Peyer's patch (tissue), 4 donors: ENCODE results near the gene HADHB. TPM values are rescaled to one million over a fixed set of nuclear protein-coding genes. Genes with fewer than 3 reads are reported as not detected.

Source experiments
- DNase-seq, 3 donors: peaks; one replicate each; pipeline ENCODE4 v3.0.0-alpha.2; 2017 to 2019
- H3K27ac ChIP-seq, 4 donors: fragments of 200-600 bp; sonication (generic); one replicate each; pipeline ENCODE4 v1.5.1; 2016 to 2019
- H3K27me3 ChIP-seq, 2 donors: fragments of 200-600 bp; sonication (generic); one replicate each; pipeline ENCODE4 v1.5.1; 2019
- H3K36me3 ChIP-seq, 3 donors: fragments of 200-600 bp; sonication (generic); one replicate each; pipeline ENCODE4 v1.5.1; 2016 to 2019
- H3K4me1 ChIP-seq, 4 donors: fragments of 200-600 bp; sonication (generic); one replicate each; pipeline ENCODE4 v1.5.1; 2016 to 2019
- H3K4me3 ChIP-seq, 4 donors: fragments of 200-600 bp; sonication (generic); 1 replicate in 3 of 4; 2 replicates in 1 of 4; pipeline ENCODE4 v1.5.1; 2016 to 2019; ENCODE audit warnings: mild to moderate bottlenecking in 1 of 4
- H3K9me3 ChIP-seq, 4 donors: fragments of 200-600 bp; sonication (generic); one replicate each; pipeline ENCODE4 v1.5.1; 2016 to 2019; ENCODE audit warnings: mild to moderate bottlenecking in 1 of 4
- POLR2A ChIP-seq, 2 donors: fragments of 450-650 bp; IDR thresholded peaks; one replicate each; pipeline ENCODE4 v1.5.1; 2017; ENCODE audit warnings: antibody characterized with exemption in 2 of 2, mild to moderate bottlenecking in 2 of 2, moderate library complexity in 2 of 2
- total RNA-seq, 4 donors: library from RNA; depleted of rRNA; stranded (reverse); fragments of >200 nt; gene quantifications; one replicate each; pipeline ENCODE4 v1.1.0, GENCODE V29; 2016
- TF ChIP-seq, protein P1 (sequence below), 6 experiments: fragments of 450-650 bp in 4 of 6; fragments of 200-600 bp in 2 of 6; sonication (generic) in 1 of 6; IDR thresholded peaks; one replicate each; pipeline ENCODE4 v1.5.1; 2017 to 2019; ENCODE audit warnings: antibody characterized with exemption in 6 of 6, mild to moderate bottlenecking in 3 of 6, moderate library complexity in 1 of 6

Gene HADHB
- total RNA-seq, 4 donors from 2014 or later: 120 to 413 (median 251) TPM

- no peak overlapping the region for H3K4me3 ChIP-seq
- TF ChIP-seq, protein P1, sequence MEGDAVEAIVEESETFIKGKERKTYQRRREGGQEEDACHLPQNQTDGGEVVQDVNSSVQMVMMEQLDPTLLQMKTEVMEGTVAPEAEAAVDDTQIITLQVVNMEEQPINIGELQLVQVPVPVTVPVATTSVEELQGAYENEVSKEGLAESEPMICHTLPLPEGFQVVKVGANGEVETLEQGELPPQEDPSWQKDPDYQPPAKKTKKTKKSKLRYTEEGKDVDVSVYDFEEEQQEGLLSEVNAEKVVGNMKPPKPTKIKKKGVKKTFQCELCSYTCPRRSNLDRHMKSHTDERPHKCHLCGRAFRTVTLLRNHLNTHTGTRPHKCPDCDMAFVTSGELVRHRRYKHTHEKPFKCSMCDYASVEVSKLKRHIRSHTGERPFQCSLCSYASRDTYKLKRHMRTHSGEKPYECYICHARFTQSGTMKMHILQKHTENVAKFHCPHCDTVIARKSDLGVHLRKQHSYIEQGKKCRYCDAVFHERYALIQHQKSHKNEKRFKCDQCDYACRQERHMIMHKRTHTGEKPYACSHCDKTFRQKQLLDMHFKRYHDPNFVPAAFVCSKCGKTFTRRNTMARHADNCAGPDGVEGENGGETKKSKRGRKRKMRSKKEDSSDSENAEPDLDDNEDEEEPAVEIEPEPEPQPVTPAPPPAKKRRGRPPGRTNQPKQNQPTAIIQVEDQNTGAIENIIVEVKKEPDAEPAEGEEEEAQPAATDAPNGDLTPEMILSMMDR (IDR thresholded peaks at IDR 0.05): no peak
- no peak for TF ChIP-seq POLR2A (IDR thresholded peaks at IDR 0.05)
- H3K9me3 ChIP-seq: no peaks in the 10 kb centered on the region
- H3K27me3 ChIP-seq: no peaks in the 10 kb centered on the region
- H3K27ac ChIP-seq: no peak overlapping the region
- peaks cover 0 to 89% (median 0%) of the 10 kb centered on the region in 3 donors for H3K36me3 ChIP-seq
- no peaks in the 10 kb centered on the region for H3K4me1 ChIP-seq
- DNase-seq: no peak
These were observed 41.7 kb upstream of the HADHB start for GRCh38 chr2:26202981-26203490.

DNA sequence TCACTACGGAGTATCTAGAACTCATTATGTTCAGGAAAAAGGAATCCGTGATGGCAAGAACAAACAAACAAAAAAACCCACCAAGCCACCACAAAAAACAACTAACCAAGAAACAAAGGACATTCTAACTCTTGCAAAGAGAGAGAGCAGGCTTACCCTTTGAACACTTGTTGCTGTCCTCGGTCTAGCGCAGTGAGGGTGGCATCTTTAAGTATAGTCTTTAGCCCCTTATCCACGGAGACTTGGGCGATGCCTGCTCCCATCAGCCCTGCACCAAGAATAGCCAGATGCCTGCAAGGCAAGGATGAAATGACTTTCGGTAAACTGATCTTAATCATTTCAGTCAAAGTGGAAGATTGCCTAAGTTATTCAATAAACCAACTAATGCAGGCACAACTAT is 40.8 kb upstream of the HADHB start:
- Histone ChIP-seq H3K27ac (no peak overlapping the region), H3K9me3 (no peaks in the 10 kb centered on the region), H3K4me1 (no peaks in the 10 kb centered on the region), H3K27me3 (no peaks in the 10 kb centered on the region), H3K36me3 (peaks cover 0 to 89% (median 0%) of the 10 kb centered on the region in 3 donors), H3K4me3 (no peak overlapping the region)
- no peak for TF ChIP-seq POLR2A (IDR thresholded peaks at IDR 0.05)
- TF ChIP-seq, protein P1 (IDR thresholded peaks at IDR 0.05): no peak
- no peak for DNase-seq

DNA sequence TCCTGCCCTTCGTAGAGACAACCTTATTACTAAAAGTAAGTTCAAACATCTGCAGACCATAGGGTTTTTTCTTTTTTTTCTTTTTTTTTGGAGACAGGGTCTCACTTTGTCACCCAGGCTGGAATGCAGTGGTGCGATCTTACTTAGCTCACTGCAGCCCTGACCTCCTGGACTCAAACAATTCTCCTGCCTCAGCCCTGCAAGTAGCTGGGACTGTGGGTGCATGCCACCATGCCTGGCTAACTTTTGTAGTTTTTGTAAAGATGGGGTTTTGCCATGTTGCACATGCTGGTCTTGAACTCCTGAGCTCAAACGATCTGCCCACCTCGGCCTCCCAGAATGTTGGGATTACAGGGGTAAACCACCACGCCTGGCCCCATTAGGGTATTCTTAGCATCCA is 32.7 kb upstream of the HADHB start:
- H3K4me1 ChIP-seq: no peaks in the 10 kb centered on the region
- no peak overlapping the region for H3K4me3 ChIP-seq
- H3K9me3 ChIP-seq: no peaks in the 10 kb centered on the region
- no peak for DNase-seq
- H3K36me3 ChIP-seq: peaks cover 0 to 97% (median 0%) of the 10 kb centered on the region in 3 donors
- TF ChIP-seq, protein P1 (IDR thresholded peaks at IDR 0.05): no peak
- no peak for TF ChIP-seq POLR2A (IDR thresholded peaks at IDR 0.05)
- no peak overlapping the region for H3K27ac ChIP-seq
- no peaks in the 10 kb centered on the region for H3K27me3 ChIP-seq

DNA sequence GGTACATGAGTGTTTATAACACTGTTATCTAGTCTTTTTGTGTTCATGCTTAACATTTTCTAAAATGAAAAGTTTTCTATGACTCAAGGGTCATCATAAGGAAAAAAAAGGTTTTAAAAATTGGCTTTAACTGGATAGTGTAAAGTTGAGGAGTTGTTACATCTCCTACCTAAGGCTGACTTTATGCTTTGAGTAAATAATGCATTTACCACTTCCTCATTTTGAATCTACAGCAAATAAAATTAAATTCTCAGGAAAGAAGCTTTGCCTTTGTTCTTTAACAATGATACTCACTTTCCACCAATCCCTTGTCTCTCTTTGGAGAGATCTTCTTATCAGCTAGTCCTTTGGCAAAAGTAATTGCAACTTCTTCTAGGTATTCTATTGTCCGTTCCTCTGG is 30.0 kb upstream of the HADHB start:
- no peak for TF ChIP-seq POLR2A (IDR thresholded peaks at IDR 0.05)
- TF ChIP-seq, protein P1 (IDR thresholded peaks at IDR 0.05): no peak
- Histone ChIP-seq H3K36me3 (peaks cover 0 to 92% (median 0%) of the 10 kb centered on the region in 3 donors), H3K27me3 (no peaks in the 10 kb centered on the region), H3K4me1 (no peaks in the 10 kb centered on the region), H3K27ac (no peak overlapping the region), H3K4me3 (no peak overlapping the region), H3K9me3 (no peaks in the 10 kb centered on the region)
- no peak for DNase-seq

GRCh38 chr2:26215833-26216232 is 28.9 kb upstream of the HADHB start:
- TF ChIP-seq, protein P1 (IDR thresholded peaks at IDR 0.05): no peak
- TF ChIP-seq POLR2A (IDR thresholded peaks at IDR 0.05): no peak
- no peak overlapping the region for H3K4me3 ChIP-seq
- H3K27me3 ChIP-seq: no peaks in the 10 kb centered on the region
- no peak for DNase-seq
- H3K36me3 ChIP-seq: peaks cover 0 to 92% (median 0%) of the 10 kb centered on the region in 3 donors
- no peaks in the 10 kb centered on the region for H3K9me3 ChIP-seq
- no peaks in the 10 kb centered on the region for H3K4me1 ChIP-seq
- H3K27ac ChIP-seq: no peak overlapping the region

DNA sequence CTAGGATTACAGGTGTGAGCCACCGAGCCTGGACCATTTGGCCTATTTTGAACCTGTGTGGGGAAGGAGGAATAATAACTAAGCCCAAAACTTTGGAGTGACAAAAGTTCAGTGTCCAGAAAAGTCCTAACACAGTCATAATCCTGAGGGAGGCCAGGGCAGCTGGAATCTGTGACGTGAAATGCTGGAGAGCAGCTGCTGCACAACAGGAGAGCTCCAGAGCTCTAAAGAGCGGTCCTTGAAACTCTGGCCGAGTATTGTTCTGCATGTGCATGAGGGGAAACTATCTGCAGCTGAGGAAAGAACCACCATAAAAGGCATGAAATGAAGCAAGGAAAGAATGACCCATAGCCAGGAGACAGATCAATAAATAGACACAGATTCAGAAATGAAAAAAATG is 28.2 kb upstream of the HADHB start:
- DNase-seq: no peak
- no peak overlapping the region for H3K27ac ChIP-seq
- TF ChIP-seq, protein P1 (IDR thresholded peaks at IDR 0.05): no peak
- no peak for TF ChIP-seq POLR2A (IDR thresholded peaks at IDR 0.05)
- no peak overlapping the region for H3K4me3 ChIP-seq
- H3K27me3 ChIP-seq: no peaks in the 10 kb centered on the region
- no peaks in the 10 kb centered on the region for H3K4me1 ChIP-seq
- H3K36me3 ChIP-seq: peaks cover 0 to 92% (median 0%) of the 10 kb centered on the region in 3 donors
- H3K9me3 ChIP-seq: no peaks in the 10 kb centered on the region
